Neural crest cell (in vitro differentiated cells): Measurements from ENCODE around the gene SSX4B. TPM values are rescaled to one million over a fixed set of nuclear protein-coding genes. Genes with fewer than 3 reads are reported as not detected.
"Not testable (repeated sequence)": the region's sequence is repeated elsewhere in the genome, so short reads cannot be mapped to it uniquely, and the experiment has no call there.

Experiments
- DNase-seq: peaks from one replicate; pipeline ENCODE4 v3.0.0; 2021; ENCODE audit warnings: low read depth, mixed read lengths, low spot score
- H3K27ac Mint-ChIP-seq: one replicate; pipeline ENCODE4 v1.8.0; 2021; ENCODE audit warnings: mild to moderate bottlenecking, mixed read lengths; ENCODE audit not compliant: unreplicated experiment
- H3K27me3 Mint-ChIP-seq: 2 replicates; pipeline ENCODE4 v1.8.0; 2021; ENCODE audit warnings: low read depth, mild to moderate bottlenecking, mixed read lengths
- H3K36me3 Mint-ChIP-seq: 2 replicates; pipeline ENCODE4 v1.8.0; 2021; ENCODE audit warnings: low read depth, mild to moderate bottlenecking, mixed read lengths
- H3K4me1 Mint-ChIP-seq: 2 replicates; pipeline ENCODE4 v1.8.0; 2021; ENCODE audit warnings: mixed read lengths
- H3K4me3 Mint-ChIP-seq: one replicate; pipeline ENCODE4 v1.8.0; 2021; ENCODE audit warnings: mild to moderate bottlenecking, mixed read lengths
- H3K9me3 Mint-ChIP-seq: 2 replicates; pipeline ENCODE4 v1.8.0; 2021; ENCODE audit warnings: mixed read lengths
- CTCF ChIP-seq: fragments of 200-600 bp; sonication (generic); conservative IDR thresholded peaks from 2 replicates; pipeline ENCODE4 v1.5.0; 2021; ENCODE audit warnings: antibody characterized with exemption, mild to moderate bottlenecking
- long read RNA-seq: library from polyadenylated mRNA; unstranded; transcript quantifications from one replicate; pipeline ENCODE4 v2.0.0, GENCODE V29; 2020
- total RNA-seq: library from RNA; stranded (reverse); gene quantifications from 2 replicates; pipeline ENCODE4 v1.2.1, GENCODE V29; 2021

SSX4B gene
- total RNA-seq: not detected in 2 replicates
- long read RNA-seq: 0 reads

GRCh38 chrX:48411860-48412259 lies at the start of gene SSX4B:
TSS of gene SSX4B (minus strand) at chrX:48411960. CDS start at chrX:48411372, 588 bp downstream.
- not testable (repeated sequence) for H3K36me3 Mint-ChIP-seq, H3K9me3 Mint-ChIP-seq, H3K4me3 Mint-ChIP-seq, DNase-seq, H3K4me1 Mint-ChIP-seq, H3K27ac Mint-ChIP-seq, H3K27me3 Mint-ChIP-seq

GRCh38 chrX:48460606-48461005 lies 48.8 kb upstream of the SSX4B start:
- Mint-ChIP-seq H3K27me3 (no peaks in the 10 kb centered on the region), H3K27ac (no peak overlapping the region), H3K4me3 (no peak overlapping the region), H3K9me3 (peaks cover 4% of the 10 kb centered on the region), H3K4me1 (no peaks in the 10 kb centered on the region), H3K36me3 (peaks cover 10% of the 10 kb centered on the region)
- no peak for TF ChIP-seq CTCF
- no peak for DNase-seq

- no peaks in the 10 kb centered on the region for H3K4me1 Mint-ChIP-seq
- peaks cover 6% of the 10 kb centered on the region for H3K36me3 Mint-ChIP-seq
- peaks cover 4% of the 10 kb centered on the region for H3K9me3 Mint-ChIP-seq
- no peaks in the 10 kb centered on the region for H3K27me3 Mint-ChIP-seq
- no peak for DNase-seq
- H3K4me3 Mint-ChIP-seq: no peak overlapping the region
- H3K27ac Mint-ChIP-seq: no peak overlapping the region
- TF ChIP-seq CTCF: no peak
Measured at GRCh38 chrX:48460031-48460430, 48.3 kb upstream of the SSX4B start.

GRCh38 chrX:48459483-48459882 lies 47.7 kb upstream of the SSX4B start:
- H3K9me3 Mint-ChIP-seq: peaks cover 7% of the 10 kb centered on the region
- no peak overlapping the region for H3K4me3 Mint-ChIP-seq
- H3K4me1 Mint-ChIP-seq: no peaks in the 10 kb centered on the region
- H3K27ac Mint-ChIP-seq: no peak overlapping the region
- no peak for DNase-seq
- H3K36me3 Mint-ChIP-seq: peaks cover 8% of the 10 kb centered on the region
- H3K27me3 Mint-ChIP-seq: no peaks in the 10 kb centered on the region
- TF ChIP-seq CTCF: no peak

GRCh38 chrX:48458711-48459110 lies 47.0 kb upstream of the SSX4B start:
- Mint-ChIP-seq H3K4me1 (no peaks in the 10 kb centered on the region), H3K27me3 (no peaks in the 10 kb centered on the region), H3K27ac (no peak overlapping the region), H3K9me3 (peaks cover 8% of the 10 kb centered on the region), H3K4me3 (no peak overlapping the region), H3K36me3 (peaks cover 8% of the 10 kb centered on the region)
- TF ChIP-seq CTCF: no peak
- DNase-seq: no peak

- peaks cover 8% of the 10 kb centered on the region for H3K9me3 Mint-ChIP-seq
- H3K27me3 Mint-ChIP-seq: no peaks in the 10 kb centered on the region
- H3K27ac Mint-ChIP-seq: no peak overlapping the region
- no peak for TF ChIP-seq CTCF
- no peaks in the 10 kb centered on the region for H3K4me1 Mint-ChIP-seq
- H3K36me3 Mint-ChIP-seq: peaks cover 8% of the 10 kb centered on the region
- DNase-seq: no peak
- no peak overlapping the region for H3K4me3 Mint-ChIP-seq
Measured at GRCh38 chrX:48456628-48457331, 45.0 kb upstream of the SSX4B start.
